NCI-H526 treated with DMSO at 0.1 percent for 48 hours (cell line): ENCODE data around the gene CFAP119.
A peak's percentile ranks its signal among the peaks of the same experiment; 100 is the strongest.
"Not testable (repeated sequence)": the region's sequence is repeated elsewhere in the genome, so short reads cannot be mapped to it uniquely, and the experiment has no call there.

Experiments used
- DNase-seq: peaks from one replicate; lab custom pipeline; 2025; lab: John Stamatoyannopoulos, UW

CFAP119 gene

GRCh38 chr16:30761928-30762902, at the start of gene CFAP119, which contains the start of gene RNF40:
TSS of gene CFAP119 (minus strand) at chr16:30762062. CDS start at chr16:30761748, 314 bp downstream.
TSS of gene RNF40 (plus strand) at chr16:30762322. CDS start at chr16:30762546, 224 bp downstream.
- peak; percentile 96 for DNase-seq

- not testable (repeated sequence) for DNase-seq
These were observed 47.8 kb upstream of the CFAP119 start for GRCh38 chr16:30809675-30810074.

DNA sequence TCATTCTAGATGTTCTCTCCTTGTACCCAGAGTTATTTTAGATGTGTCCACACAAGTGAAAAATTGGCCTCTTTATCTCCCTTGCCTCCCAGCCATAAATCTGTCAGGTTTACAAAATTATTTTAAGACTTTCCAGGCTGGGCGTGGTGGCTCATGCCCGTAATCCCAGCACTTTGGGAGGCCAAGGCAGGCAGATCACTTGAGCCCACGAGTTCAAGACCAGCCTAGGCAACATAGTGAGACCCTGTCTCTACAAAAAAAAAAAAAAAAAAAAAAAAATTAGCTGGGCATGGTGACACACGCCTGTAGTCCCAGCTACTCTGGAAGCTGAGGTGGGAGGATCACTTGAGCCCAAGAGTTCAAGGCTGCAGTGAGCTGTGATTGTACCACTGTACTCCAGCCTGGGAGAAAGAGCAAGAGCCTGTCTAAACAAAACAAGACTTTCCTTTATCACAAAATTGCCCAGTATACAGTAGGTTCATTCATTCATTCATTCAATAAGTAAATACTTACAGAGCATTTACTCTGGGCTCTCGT, 47.1 kb upstream of the CFAP119 start:
- not testable (repeated sequence) for DNase-seq

DNA sequence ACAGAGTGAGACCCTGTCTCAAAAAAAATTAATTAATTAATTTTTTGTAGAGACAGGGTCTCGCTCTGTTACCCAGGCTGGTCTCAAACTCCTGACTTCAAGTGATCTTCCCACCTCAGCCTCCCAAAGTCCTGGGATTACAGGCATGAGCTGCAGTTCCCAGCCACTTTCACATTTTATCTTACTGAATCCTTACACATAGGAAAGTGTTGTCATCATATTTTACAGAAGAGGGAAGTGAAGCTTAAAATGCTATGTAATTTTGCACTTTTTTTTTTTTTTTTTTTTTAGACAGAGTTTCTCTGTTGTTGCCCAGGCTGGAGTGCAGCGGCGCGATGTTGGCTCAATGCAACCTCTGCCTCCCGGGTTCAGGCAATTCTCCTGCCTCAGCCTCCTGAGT, 46.3 kb upstream of the CFAP119 start:
- no peak for DNase-seq

- peak; percentile 70 for DNase-seq
These were observed 43.7 kb upstream of the CFAP119 start for GRCh38 chr16:30805370-30806169.

- no peak for DNase-seq
These were observed 43.2 kb upstream of the CFAP119 start for GRCh38 chr16:30805056-30805369.

GRCh38 chr16:30802936-30803335, 41.1 kb upstream of the CFAP119 start:
- DNase-seq, result no peak

GRCh38 chr16:30797670-30798309, 35.9 kb upstream of the CFAP119 start:
- DNase-seq, result no peak

DNA sequence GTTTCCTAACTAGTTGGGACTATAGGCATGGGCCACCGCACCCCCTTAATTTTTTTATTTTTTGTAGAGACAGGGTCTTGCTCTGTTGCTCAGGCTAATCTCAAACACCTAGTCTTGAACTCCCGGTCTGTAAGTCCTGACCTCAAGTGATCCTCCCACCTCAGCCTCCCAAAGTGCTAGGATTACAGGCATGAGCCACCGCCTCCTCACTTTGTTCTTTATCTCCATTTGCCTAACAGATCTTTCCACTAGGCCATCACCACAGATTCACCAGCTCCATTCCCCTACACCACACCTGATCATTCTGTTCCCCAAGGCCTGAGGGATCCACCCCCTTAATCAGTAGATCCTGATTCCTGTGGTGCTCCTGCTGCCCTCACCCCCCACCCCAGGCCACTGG, 32.8 kb upstream of the CFAP119 start:
- DNase-seq, result no peak

GRCh38 chr16:30793508-30794069, 31.7 kb upstream of the CFAP119 start:
- DNase-seq, result no peak

GRCh38 chr16:30787613-30788378, 25.9 kb upstream of the CFAP119 start:
- no peak for DNase-seq

DNA sequence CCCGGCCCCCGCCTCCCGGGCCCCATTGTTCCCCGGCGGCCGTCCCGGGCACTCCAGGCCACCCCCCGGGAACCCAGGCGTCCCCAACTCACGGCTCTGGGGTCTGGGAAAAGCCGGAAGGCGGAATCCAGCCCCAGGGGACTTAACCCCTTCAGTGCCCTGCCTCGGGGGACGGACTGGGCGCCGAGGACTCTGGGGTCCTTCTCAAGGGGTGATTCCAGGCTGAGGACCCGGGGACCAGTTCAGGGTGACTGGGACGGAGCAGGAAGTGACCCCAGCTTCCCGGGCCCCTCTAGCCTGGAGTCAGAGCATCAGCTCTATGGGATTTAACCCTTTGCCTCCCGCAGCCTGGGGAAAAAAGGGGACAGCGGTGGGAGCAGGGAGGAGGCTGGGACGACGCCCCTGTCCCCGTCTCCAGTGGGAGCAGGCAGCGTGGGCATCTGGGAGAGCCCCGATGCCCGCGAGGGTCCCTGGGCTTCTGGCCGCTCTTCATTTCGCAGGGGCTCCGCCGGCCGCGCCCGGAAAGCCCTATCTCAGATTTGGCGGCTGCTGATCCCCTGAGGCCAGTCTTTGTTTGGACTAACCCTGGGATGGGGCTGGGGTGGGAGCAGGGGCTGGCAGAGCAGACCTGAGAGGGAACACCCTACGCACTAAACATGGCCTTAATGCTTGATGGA, 25.2 kb upstream of the CFAP119 start, which contains the start of gene ZNF629:
TSS of gene ZNF629 (minus strand) at position 270 of the 677 bp plus-strand sequence. CDS start 2,723 bp downstream, outside the sequence.
- peak; percentile 52 for DNase-seq

DNA sequence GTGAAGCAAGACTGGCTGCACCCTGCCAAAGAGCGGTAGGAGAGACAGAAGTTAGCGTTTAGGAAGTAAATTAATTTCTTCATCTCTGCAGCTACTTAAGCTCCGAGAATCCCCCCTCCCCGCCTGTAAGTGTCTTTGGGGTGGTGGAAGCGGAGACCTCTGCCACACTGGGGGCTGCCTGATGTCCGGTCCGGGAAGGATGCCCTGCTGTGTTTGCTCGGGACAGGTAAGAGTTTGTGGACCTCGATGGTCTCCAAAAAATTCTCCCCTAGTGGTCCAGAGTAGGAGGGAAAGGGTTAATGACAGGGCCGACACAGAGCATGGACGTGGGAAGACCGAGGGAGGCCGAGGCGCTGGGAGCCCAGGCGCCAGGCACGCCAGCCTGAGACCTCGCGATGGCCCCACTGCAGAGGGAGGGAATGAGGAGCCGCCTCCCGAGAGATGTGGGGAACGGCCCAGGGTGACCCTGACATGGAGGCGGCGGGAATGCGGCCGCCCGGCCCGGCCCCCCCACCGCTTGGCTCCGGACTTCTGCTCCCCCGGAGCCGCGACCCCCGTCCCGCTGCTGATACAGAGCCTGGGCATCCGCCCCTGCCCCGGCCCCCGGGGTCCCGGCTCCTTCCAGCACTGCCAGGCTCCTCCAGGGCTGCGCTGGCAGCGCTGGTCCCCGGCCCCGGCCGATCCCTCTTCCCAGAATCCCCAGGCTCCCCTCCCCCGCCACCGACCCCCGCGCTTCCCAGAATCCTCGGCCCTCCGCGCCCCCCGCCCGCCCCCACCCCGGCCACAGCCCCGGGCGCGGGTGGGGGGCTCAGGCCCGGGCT, 24.5 kb upstream of the CFAP119 start:
- peak; percentile 19 for DNase-seq

DNA sequence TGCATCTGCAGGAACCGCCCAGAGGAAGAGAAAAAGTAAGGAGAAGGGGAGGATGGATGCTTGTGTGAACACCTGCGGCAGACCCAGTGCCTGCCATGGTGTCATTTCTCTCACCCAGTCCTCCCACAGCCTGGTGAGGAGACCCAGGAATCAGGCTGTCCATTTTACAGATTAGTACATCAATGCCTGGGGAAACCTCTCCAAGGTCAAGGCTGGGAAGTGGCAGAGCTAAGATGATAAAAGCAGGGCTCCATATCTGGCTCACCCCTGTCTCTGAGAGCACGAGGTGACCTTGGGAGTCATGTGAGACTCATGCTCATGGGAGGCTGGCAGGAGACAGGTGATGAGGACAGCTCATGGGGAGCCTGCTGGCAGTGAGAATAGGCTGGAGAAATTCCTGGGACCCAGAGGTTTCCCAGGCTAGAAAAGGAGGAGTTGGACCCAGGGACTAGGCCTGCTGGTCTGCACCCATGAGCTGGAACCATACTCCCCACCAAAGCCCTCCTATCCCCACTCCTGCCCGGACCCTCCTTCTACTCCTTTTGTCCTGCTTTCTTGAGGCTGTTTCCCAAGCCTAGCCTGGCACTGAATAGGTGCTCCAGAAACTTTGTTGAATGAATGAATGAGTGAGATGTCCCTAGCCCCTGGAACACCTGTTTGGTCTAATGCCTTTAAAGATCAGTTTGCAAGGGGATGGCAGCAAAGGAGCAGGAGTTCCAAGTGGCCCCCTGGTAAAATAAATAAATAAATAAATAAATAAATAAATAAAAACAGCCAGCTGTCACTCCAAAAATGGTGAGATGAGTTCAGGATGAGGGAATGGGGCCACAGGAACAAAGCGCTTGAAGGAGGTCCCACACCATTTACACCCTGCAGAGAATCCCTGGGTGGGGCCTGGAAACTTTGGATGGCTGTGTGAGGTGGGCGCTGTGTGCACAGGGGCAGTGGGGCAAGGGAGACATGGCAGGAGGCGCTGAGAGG, 23.6 kb upstream of the CFAP119 start:
- DNase-seq, result no peak

DNA sequence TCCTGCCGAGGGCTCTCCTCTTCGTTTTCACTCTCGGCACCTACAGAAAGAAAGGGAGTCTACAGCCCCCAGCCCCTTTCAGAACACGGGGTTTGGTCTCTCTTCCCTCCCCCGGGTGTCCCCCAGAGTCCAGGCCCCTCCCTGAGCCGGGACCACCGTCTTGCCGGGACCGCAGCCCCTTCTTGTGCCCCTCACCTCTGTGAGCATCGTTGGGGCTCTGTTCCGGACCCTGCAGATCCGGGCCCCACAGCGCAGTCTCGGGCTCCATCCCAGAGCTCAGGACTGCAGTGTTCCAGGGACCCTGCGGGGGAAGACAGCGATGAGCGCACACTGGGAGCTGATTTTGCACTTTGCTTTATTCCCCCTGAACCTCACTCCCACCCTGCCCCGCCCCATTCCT, 22.4 kb upstream of the CFAP119 start:
- DNase-seq, result no peak

GRCh38 chr16:30783280-30784109, 21.6 kb upstream of the CFAP119 start:
- DNase-seq, result no peak
